Measurements from ENCODE around the gene FBXW11. TPM values are rescaled to one million over a fixed set of nuclear protein-coding genes. Genes with fewer than 3 reads are reported as not detected.

Gene FBXW11
- total and polyA plus RNA-seq, 10 of the 15 experiments (the other 5 are each of a cell fraction or from before 2014, with no cell fraction given), result 4.3 to 61.5 (median 40.0) TPM

DNA sequence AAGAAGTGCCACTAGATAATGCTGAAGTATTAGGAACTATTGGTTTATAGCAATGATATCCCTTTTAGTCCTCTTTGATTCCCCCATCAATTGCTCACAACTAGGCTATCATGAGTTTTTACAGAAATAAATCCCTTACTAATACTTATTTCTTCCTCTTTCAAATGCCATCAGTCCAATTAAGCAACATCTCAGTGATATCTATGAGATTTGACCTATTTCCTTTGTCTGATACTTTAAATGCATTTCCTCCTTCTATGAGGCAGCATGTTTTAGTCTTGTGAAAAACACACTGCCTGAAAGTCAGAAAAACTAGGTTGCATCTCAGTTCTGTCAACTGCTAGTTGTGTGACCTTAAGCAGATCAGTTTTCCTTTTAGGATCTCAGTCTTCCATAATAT is 101.6 kb downstream of the FBXW11 start (continued):
- no peak for TF ChIP-seq USF1 (IDR thresholded peaks at IDR 0.05; ENCODE audit: borderline replicate concordance, extremely low read length, insufficient read depth, low read depth, low read length)
- TF ChIP-seq ZNF592 (IDR thresholded peaks at IDR 0.05), result no peak

GRCh38 chr5:171901764-171902163 is 104.7 kb downstream of the FBXW11 start:
- no TSS peak for BruUV-seq (replicated peaks)
- DNase-seq (ENCODE audit: low read depth, low spot score) (no peak), ATAC-seq (no peak), FAIRE-seq (no peak)
- Histone ChIP-seq H2AFZ (ENCODE audit: control insufficient read depth, low read depth, low read length) (no peak overlapping the region), H3K4me2 (ENCODE audit: control insufficient read depth, insufficient read depth) (no peak overlapping the region), H3K4me1 (ENCODE audit: control insufficient read depth, insufficient read depth, low read length) (peaks cover 4% of the 10 kb centered on the region), H3K27ac (ENCODE audit: control insufficient read depth, insufficient read depth) (no peak overlapping the region), H3K9ac (ENCODE audit: control insufficient read depth, insufficient read depth, low read length) (no peak overlapping the region), H4K20me1 (ENCODE audit: control insufficient read depth, insufficient read depth) (no peaks in the 10 kb centered on the region; the same call in 1 of the 2 replicates), H3K9me3 (replicated peaks; ENCODE audit: control insufficient read depth, insufficient read depth, low read length) (no peaks in the 10 kb centered on the region), H3K36me3 (ENCODE audit: control insufficient read depth in 2 of 2, insufficient read depth in 2 of 2, low read length in 1 of 2) (no peaks in the 10 kb centered on the region; a peak in 1 of 4 replicates), H3K79me2 (ENCODE audit: control insufficient read depth, insufficient read depth, low read length) (peaks cover 14% of the 10 kb centered on the region), H3K4me3 (no peak overlapping the region), H3K27me3 (replicated peaks in 1 of 2; ENCODE audit: control insufficient read depth in 2 of 2, insufficient read depth in 2 of 2, low read length in 1 of 2) (no peaks in the 10 kb centered on the region)
- in situ Hi-C loops (cut with MboI) (no loop called here), intact Hi-C loops (cut with micrococcal nuclease; ENCODE audit: unreplicated experiment) (no loop called here)
- RAD21 ChIA-PET (ENCODE audit: unreplicated experiment), result no interaction called here
- POLR2A ChIA-PET, result interaction anchor here (1.2 kb wide), 1 partner anchor 26 kb away, joined by 3 read pairs; no protein-coding TSS in a partner anchor
- WGBS (ENCODE audit: insufficient coverage, insufficient replicate concordance, low lambda C conversion rate, missing lambda C conversion rate), result 95% methylated on average over 7 of the region's 7 CpGs
- CTCF ChIA-PET, result interaction anchor here (1.0 to 3.5 kb wide), 3 partner anchors 10 to 469 kb away, joined by 3 to 16 read pairs (median 4); no protein-coding TSS in a partner anchor
- SMC1A ChIA-PET (ENCODE audit: uncharacterized antibody, unreplicated experiment), result interaction anchor here (0.7 to 3.3 kb wide), 3 partner anchors 9 to 14 kb away, joined by 3 to 15 read pairs (median 3); no protein-coding TSS in a partner anchor
- TF ChIP-seq, protein P1, sequence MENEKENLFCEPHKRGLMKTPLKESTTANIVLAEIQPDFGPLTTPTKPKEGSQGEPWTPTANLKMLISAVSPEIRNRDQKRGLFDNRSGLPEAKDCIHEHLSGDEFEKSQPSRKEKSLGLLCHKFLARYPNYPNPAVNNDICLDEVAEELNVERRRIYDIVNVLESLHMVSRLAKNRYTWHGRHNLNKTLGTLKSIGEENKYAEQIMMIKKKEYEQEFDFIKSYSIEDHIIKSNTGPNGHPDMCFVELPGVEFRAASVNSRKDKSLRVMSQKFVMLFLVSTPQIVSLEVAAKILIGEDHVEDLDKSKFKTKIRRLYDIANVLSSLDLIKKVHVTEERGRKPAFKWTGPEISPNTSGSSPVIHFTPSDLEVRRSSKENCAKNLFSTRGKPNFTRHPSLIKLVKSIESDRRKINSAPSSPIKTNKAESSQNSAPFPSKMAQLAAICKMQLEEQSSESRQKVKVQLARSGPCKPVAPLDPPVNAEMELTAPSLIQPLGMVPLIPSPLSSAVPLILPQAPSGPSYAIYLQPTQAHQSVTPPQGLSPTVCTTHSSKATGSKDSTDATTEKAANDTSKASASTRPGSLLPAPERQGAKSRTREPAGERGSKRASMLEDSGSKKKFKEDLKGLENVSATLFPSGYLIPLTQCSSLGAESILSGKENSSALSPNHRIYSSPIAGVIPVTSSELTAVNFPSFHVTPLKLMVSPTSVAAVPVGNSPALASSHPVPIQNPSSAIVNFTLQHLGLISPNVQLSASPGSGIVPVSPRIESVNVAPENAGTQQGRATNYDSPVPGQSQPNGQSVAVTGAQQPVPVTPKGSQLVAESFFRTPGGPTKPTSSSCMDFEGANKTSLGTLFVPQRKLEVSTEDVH (IDR thresholded peaks at IDR 0.05; ENCODE audit: low read depth, partially characterized antibody), result no peak
- TF ChIP-seq, protein P2, sequence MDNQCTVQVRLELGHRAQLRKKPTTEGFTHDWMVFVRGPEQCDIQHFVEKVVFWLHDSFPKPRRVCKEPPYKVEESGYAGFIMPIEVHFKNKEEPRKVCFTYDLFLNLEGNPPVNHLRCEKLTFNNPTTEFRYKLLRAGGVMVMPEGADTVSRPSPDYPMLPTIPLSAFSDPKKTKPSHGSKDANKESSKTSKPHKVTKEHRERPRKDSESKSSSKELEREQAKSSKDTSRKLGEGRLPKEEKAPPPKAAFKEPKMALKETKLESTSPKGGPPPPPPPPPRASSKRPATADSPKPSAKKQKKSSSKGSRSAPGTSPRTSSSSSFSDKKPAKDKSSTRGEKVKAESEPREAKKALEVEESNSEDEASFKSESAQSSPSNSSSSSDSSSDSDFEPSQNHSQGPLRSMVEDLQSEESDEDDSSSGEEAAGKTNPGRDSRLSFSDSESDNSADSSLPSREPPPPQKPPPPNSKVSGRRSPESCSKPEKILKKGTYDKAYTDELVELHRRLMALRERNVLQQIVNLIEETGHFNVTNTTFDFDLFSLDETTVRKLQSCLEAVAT (IDR thresholded peaks at IDR 0.05), result no peak
- TF ChIP-seq, protein P3, sequence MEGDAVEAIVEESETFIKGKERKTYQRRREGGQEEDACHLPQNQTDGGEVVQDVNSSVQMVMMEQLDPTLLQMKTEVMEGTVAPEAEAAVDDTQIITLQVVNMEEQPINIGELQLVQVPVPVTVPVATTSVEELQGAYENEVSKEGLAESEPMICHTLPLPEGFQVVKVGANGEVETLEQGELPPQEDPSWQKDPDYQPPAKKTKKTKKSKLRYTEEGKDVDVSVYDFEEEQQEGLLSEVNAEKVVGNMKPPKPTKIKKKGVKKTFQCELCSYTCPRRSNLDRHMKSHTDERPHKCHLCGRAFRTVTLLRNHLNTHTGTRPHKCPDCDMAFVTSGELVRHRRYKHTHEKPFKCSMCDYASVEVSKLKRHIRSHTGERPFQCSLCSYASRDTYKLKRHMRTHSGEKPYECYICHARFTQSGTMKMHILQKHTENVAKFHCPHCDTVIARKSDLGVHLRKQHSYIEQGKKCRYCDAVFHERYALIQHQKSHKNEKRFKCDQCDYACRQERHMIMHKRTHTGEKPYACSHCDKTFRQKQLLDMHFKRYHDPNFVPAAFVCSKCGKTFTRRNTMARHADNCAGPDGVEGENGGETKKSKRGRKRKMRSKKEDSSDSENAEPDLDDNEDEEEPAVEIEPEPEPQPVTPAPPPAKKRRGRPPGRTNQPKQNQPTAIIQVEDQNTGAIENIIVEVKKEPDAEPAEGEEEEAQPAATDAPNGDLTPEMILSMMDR (IDR thresholded peaks at IDR 0.05 in 2 of 3, conservative IDR thresholded peaks at IDR 0.05 in 1 of 3; ENCODE audit: control insufficient read depth in 2 of 3, extremely low read depth in 1 of 3, insufficient read depth in 1 of 3, low read depth in 3 of 3, low read length in 3 of 3), result no peak
- TF ChIP-seq ATF7 (IDR thresholded peaks at IDR 0.05; ENCODE audit: low read depth), result no peak
